Measurements from ENCODE around the gene FAM227A. TPM values are rescaled to one million over a fixed set of nuclear protein-coding genes. Genes with fewer than 3 reads are reported as not detected.

FAM227A gene
- total and polyA plus RNA-seq, 3 experiments from 2014 or later, result 0.08 to 0.92 (median 0.75) TPM

DNA sequence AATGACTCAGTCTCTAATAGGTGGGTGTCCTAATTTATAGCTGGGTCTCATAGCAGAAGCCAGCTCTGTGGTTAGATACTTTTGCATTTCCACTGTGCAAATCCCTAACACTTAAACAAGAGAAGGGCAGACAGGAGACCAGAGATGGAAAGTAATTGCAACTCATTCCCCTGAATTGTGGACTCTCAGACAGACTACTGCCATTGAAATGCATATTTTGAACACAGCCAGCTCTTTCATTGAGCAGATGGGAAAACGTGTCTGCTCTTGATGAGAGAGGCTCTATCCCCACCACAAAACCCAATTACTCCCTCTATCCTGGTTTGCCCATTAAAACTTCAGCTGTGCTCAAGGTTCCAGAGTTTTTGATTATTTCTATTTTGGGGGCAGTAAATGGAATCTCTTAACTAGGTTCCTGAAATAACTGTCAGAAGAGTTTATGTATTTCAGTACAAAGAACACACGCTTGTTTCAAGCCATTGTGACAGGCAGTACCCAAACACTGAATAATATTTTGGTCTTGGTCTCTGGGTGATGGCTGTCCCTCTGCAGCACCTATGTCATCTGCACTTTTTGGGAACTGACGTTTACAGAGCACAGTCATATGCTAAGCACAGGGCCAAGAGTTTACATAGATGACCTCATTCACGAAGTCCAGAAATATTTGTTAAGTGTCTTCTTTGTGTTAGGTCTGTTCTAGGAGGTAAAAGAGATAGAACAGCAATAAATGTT, 41.7 kb downstream of the FAM227A start:
- H3K4me3 Mint-ChIP-seq, result no peak overlapping the region
- Histone ChIP-seq H3K4me3 (ENCODE audit: low read length) (no peak overlapping the region), H3K4me1 (ENCODE audit: insufficient read depth, low read length) (no peaks in the 10 kb centered on the region), H3K27me3 (ENCODE audit: insufficient read depth, low read length, poor library complexity, severe bottlenecking) (no peaks in the 10 kb centered on the region), H3K9me3 (ENCODE audit: low read length) (no peaks in the 10 kb centered on the region), H3K36me3 (ENCODE audit: insufficient read depth, low read length) (no peaks in the 10 kb centered on the region), H3K27ac (ENCODE audit: low read depth, low read length) (no peak overlapping the region)
- POLR2A ChIA-PET, result no interaction called here
- peaks cover 0 to 22% (median 0%) of the 10 kb centered on the region in 3 donors for H3K36me3 Mint-ChIP-seq
- CTCF ChIA-PET, result no interaction called here
- H3K4me1 Mint-ChIP-seq, result no peaks in the 10 kb centered on the region
- peaks cover 20 to 31% of the 10 kb centered on the region in 2 donors for H3K27me3 Mint-ChIP-seq
- peaks cover 2 to 14% (median 10%) of the 10 kb centered on the region in 5 donors for H3K9me3 Mint-ChIP-seq
- no peak for DNase-seq
- no peak overlapping the region for H3K27ac Mint-ChIP-seq

DNA sequence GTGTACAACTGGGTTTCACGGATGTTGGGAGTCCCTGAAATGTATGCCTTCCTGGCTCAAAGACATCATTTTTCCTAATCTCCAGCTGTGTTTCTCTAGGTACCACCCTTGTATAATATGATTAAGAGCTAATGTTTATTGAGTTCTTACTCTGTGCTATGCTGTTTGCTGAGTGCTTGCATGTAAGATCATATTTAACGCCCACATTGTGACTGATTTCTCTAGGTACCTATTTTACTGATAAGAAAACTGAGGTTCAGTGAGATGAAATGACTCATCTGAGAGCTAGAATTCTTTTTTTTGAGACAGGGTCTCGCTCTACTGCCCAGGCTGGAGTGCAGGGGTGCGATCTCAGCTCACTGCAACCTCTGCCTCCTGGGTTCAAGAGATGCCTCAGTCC, 42.6 kb downstream of the FAM227A start:
- H3K4me1 Mint-ChIP-seq, result no peaks in the 10 kb centered on the region

DNA sequence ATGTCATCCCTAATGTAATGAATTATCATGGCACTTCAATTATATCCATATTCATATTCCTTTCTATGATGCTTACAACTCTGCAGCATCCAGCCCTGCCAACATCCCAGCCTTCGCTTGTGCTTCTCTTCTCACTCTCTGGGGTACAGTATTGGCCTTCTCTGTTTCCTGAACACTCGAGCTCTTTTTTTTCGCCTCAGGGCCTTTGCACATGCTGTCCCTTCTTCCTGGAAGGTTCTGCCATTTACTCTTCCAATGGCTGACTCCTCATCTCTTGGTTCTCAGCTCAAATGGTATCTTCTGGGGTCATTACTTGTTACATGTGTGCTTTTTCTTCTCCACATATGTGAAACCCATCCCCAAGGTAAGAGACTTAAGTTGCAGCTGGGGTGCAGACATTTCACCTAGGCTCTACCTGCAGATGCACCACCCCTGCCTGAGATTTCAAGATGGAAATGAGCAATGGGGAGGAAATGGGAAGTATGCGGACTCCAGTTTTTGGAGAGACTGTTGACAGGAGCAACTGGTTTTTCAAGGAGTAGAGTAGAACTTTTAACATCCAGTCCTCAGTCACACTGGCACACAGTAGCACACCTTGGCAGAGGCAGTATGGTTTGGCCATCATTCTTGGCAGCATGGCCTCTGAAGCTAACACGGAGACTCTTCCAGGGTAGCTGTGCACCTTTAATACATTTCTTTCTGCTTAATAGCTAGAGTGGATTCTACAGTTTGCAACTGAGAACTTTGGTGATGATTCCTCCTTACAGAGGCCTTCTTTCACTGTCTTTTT, 43.8 kb downstream of the FAM227A start:
- Mint-ChIP-seq H3K4me1 (no peaks in the 10 kb centered on the region), H3K27ac (no peak overlapping the region), H3K4me3 (no peak overlapping the region), H3K9me3 (peaks cover 0 to 2% (median 0%) of the 10 kb centered on the region in 5 donors), H3K36me3 (peaks cover 0 to 12% (median 0%) of the 10 kb centered on the region in 3 donors), H3K27me3 (peaks cover 12 to 17% of the 10 kb centered on the region in 2 donors)
- Histone ChIP-seq H3K27me3 (ENCODE audit: insufficient read depth, low read length, poor library complexity, severe bottlenecking) (no peaks in the 10 kb centered on the region), H3K4me1 (ENCODE audit: insufficient read depth, low read length) (no peaks in the 10 kb centered on the region), H3K27ac (ENCODE audit: low read depth, low read length) (no peak overlapping the region), H3K9me3 (ENCODE audit: low read length) (no peaks in the 10 kb centered on the region), H3K4me3 (ENCODE audit: low read length) (no peak overlapping the region), H3K36me3 (ENCODE audit: insufficient read depth, low read length) (no peaks in the 10 kb centered on the region)
- DNase-seq, result no peak
- CTCF ChIA-PET, result no interaction called here
- POLR2A ChIA-PET, result no interaction called here

More for the DNA sequence above, 42.6 kb downstream of the FAM227A start:
- no peak overlapping the region for H3K4me3 ChIP-seq (ENCODE audit: low read length)
- Mint-ChIP-seq H3K4me3 (no peak overlapping the region), H3K27ac (no peak overlapping the region), H3K36me3 (peaks cover 0 to 19% (median 0%) of the 10 kb centered on the region in 3 donors), H3K9me3 (peaks cover 2 to 11% (median 7%) of the 10 kb centered on the region in 5 donors), H3K27me3 (peaks cover 14 to 26% of the 10 kb centered on the region in 2 donors)
- DNase-seq, result no peak
- H3K4me1 ChIP-seq (ENCODE audit: insufficient read depth, low read length), result no peaks in the 10 kb centered on the region
- POLR2A ChIA-PET, result no interaction called here
- no peaks in the 10 kb centered on the region for H3K9me3 ChIP-seq (ENCODE audit: low read length)
- CTCF ChIA-PET, result no interaction called here
- no peaks in the 10 kb centered on the region for H3K27me3 ChIP-seq (ENCODE audit: insufficient read depth, low read length, poor library complexity, severe bottlenecking)
- H3K36me3 ChIP-seq (ENCODE audit: insufficient read depth, low read length), result no peaks in the 10 kb centered on the region
- no peak overlapping the region for H3K27ac ChIP-seq (ENCODE audit: low read depth, low read length)

DNA sequence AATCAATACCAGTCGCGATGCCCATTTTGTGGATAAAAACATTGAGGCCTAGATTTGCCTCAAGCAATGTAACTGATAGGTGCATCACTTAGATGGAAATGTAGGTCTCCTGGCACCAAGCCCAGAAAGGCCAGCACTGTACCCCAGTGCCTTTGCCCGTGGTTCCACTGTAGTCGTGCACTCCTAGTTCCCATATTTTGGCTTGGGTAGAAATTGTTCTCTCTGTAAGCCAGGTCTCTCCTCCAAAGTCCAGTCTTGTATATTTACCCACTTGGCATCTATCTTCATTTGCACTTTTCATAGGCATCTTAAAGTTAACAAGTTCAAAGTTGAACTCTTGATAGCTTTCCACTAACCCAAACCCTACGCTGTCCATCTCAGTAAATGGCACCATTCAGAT, 44.6 kb downstream of the FAM227A start:
- H3K4me1 Mint-ChIP-seq, result no peaks in the 10 kb centered on the region
- Histone ChIP-seq H3K9me3 (ENCODE audit: low read length) (no peaks in the 10 kb centered on the region), H3K4me3 (ENCODE audit: low read length) (no peak overlapping the region), H3K27me3 (ENCODE audit: insufficient read depth, low read length, poor library complexity, severe bottlenecking) (no peaks in the 10 kb centered on the region), H3K4me1 (ENCODE audit: insufficient read depth, low read length) (no peaks in the 10 kb centered on the region), H3K36me3 (ENCODE audit: insufficient read depth, low read length) (no peaks in the 10 kb centered on the region), H3K27ac (ENCODE audit: low read depth, low read length) (no peak overlapping the region)
- ChIA-PET POLR2A (no interaction called here), CTCF (no interaction called here)
- peaks cover 10 to 11% of the 10 kb centered on the region in 2 donors for H3K27me3 Mint-ChIP-seq
- H3K27ac Mint-ChIP-seq, result no peak overlapping the region
- no peaks in the 10 kb centered on the region for H3K9me3 Mint-ChIP-seq
- peaks cover 0 to 8% (median 0%) of the 10 kb centered on the region in 3 donors for H3K36me3 Mint-ChIP-seq
- H3K4me3 Mint-ChIP-seq, result no peak overlapping the region
- no peak for DNase-seq

DNA sequence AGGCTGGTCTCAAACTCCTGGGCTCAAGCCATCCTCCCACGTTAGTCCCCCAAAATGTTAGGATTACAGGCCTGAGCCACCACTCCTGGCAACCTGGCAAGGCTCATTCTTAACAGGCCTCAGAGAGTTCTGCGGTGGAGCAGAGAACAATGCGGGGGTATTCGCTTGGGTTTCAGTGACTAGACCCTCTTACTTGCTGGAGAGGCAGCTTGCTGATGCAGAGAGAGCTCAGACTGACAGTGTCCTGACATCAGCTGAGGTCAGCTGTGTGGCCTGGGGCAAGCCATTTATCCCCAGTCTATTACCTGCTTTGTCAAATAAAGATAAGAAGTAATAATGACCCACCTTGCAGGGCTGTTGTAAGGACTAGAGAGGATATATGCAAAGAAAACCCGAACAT, 46.0 kb downstream of the FAM227A start:
- Histone ChIP-seq H3K36me3 (ENCODE audit: insufficient read depth, low read length) (no peaks in the 10 kb centered on the region), H3K4me1 (ENCODE audit: insufficient read depth, low read length) (no peaks in the 10 kb centered on the region), H3K4me3 (ENCODE audit: low read length) (no peak overlapping the region), H3K27ac (ENCODE audit: low read depth, low read length) (no peak overlapping the region), H3K27me3 (ENCODE audit: insufficient read depth, low read length, poor library complexity, severe bottlenecking) (no peaks in the 10 kb centered on the region), H3K9me3 (ENCODE audit: low read length) (no peaks in the 10 kb centered on the region)
- peaks cover 0 to under 1% (median 0%) of the 10 kb centered on the region in 3 donors for H3K36me3 Mint-ChIP-seq
- H3K27me3 Mint-ChIP-seq, result peaks cover 8 to 11% of the 10 kb centered on the region in 2 donors
- POLR2A ChIA-PET, result no interaction called here
- H3K27ac Mint-ChIP-seq, result peak overlapping the region in 1 of 8 donors; percentile 60
- H3K4me1 Mint-ChIP-seq, result no peaks in the 10 kb centered on the region
- no peak for DNase-seq
- CTCF ChIA-PET, result no interaction called here
- no peaks in the 10 kb centered on the region for H3K9me3 Mint-ChIP-seq
- H3K4me3 Mint-ChIP-seq, result no peak overlapping the region

DNA sequence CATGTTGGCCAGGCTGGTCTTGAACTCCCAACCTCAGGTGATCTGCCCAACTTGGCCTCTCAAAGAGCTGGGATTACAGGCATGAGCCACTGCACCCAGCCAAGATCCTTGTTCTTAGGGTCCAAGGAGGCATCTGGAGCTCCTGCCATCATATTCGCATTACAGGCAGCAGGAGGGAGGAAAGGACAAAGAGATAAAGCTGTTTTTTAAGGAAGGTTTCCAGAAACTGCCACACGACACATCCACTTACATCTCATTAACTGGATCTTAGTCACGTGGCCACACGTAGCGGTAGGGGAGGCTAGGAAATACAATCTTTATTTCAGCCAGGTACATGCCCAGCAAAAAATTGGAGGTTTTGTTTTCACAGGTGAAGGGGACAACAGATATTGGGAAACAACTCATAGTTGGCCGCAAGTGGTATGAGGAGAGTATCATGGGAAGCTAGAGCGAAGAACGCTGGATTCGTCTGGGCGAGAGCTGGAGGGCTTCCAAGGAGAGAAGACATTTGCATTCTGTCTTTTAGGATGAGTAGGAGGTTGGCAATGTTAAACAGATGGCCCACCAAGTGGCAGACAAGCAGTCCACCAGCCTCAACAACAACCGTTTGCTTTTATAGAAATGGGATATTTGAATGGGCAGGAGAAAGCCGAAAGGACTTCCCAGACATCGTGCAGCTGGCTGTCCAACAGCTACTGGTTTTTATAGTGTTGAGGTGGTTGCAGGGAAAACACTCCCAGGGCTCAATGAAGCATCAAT, 47.0 kb downstream of the FAM227A start:
- no peak overlapping the region for H3K4me3 ChIP-seq (ENCODE audit: low read length)
- H3K27me3 Mint-ChIP-seq, result peaks cover 10 to 11% of the 10 kb centered on the region in 2 donors
- no peaks in the 10 kb centered on the region for H3K27me3 ChIP-seq (ENCODE audit: insufficient read depth, low read length, poor library complexity, severe bottlenecking)
- H3K27ac ChIP-seq (ENCODE audit: low read depth, low read length), result no peak overlapping the region
- H3K9me3 Mint-ChIP-seq, result no peaks in the 10 kb centered on the region
- CTCF ChIA-PET, result no interaction called here
- no peak overlapping the region for H3K27ac Mint-ChIP-seq
- H3K4me3 Mint-ChIP-seq, result no peak overlapping the region
- H3K36me3 Mint-ChIP-seq, result no peaks in the 10 kb centered on the region
- no peaks in the 10 kb centered on the region for H3K36me3 ChIP-seq (ENCODE audit: insufficient read depth, low read length)
- H3K4me1 Mint-ChIP-seq, result no peaks in the 10 kb centered on the region
- no peaks in the 10 kb centered on the region for H3K4me1 ChIP-seq (ENCODE audit: insufficient read depth, low read length)
- H3K9me3 ChIP-seq (ENCODE audit: low read length), result no peaks in the 10 kb centered on the region
- POLR2A ChIA-PET, result no interaction called here
- DNase-seq, result no peak

DNA sequence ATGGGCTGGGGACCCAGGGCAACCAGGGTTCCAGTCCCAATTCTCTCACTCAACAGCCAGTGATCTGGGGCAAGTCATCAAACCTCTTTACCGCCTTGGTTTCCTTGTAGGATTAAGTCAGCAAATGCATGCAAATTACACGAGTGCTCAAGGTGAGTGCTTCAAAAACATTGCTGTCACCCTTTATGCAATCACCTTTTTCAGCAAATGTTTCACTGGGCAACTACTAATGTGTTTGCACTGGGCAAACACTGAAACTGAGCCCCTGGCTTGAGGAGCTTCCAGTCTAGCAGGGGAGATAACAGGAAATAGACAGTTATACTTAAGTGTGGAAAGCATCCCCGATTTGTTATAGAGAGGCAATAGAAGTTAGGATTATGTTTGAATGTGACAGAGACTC, 48.5 kb downstream of the FAM227A start:
- Histone ChIP-seq H3K27me3 (ENCODE audit: insufficient read depth, low read length, poor library complexity, severe bottlenecking) (no peaks in the 10 kb centered on the region), H3K4me3 (ENCODE audit: low read length) (no peak overlapping the region), H3K36me3 (ENCODE audit: insufficient read depth, low read length) (no peaks in the 10 kb centered on the region), H3K4me1 (ENCODE audit: insufficient read depth, low read length) (no peaks in the 10 kb centered on the region), H3K27ac (ENCODE audit: low read depth, low read length) (no peak overlapping the region), H3K9me3 (ENCODE audit: low read length) (no peaks in the 10 kb centered on the region)
- ChIA-PET CTCF (no interaction called here), POLR2A (no interaction called here)
- Mint-ChIP-seq H3K27ac (no peak overlapping the region), H3K27me3 (peaks cover 11 to 12% of the 10 kb centered on the region in 2 donors), H3K4me3 (no peak overlapping the region), H3K4me1 (no peaks in the 10 kb centered on the region), H3K36me3 (no peaks in the 10 kb centered on the region), H3K9me3 (no peaks in the 10 kb centered on the region)
- no peak for DNase-seq

DNA sequence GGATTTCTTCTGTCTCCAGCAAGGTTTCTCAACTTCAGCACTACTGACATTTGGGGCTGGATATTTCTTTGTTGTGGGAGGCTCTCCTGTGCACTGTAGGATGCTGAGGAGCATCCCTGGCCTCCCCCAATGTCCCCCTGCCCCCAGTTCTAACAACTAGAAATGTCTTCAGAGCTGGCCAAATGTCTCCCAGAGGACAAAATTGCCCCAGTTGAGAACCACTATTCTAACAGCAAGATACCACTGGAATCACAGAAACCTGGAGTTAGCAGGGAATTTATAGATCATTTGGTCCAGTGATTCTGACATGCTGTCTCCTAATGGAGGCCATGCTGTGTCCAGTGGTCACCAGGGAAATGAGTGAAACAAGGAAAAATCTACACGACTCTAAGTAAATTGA, 54.0 kb downstream of the FAM227A start:
- ChIA-PET CTCF (no interaction called here), POLR2A (no interaction called here)
- Histone ChIP-seq H3K4me3 (ENCODE audit: low read length) (no peak overlapping the region), H3K9me3 (ENCODE audit: low read length) (no peaks in the 10 kb centered on the region), H3K4me1 (ENCODE audit: insufficient read depth, low read length) (no peaks in the 10 kb centered on the region), H3K27ac (ENCODE audit: low read depth, low read length) (no peak overlapping the region), H3K27me3 (ENCODE audit: insufficient read depth, low read length, poor library complexity, severe bottlenecking) (no peaks in the 10 kb centered on the region), H3K36me3 (ENCODE audit: insufficient read depth, low read length) (no peaks in the 10 kb centered on the region)
- H3K27ac Mint-ChIP-seq, result no peak overlapping the region
- H3K4me1 Mint-ChIP-seq, result no peaks in the 10 kb centered on the region
- H3K27me3 Mint-ChIP-seq, result peaks cover 10 to 22% of the 10 kb centered on the region in 2 donors
- no peak overlapping the region for H3K4me3 Mint-ChIP-seq
- H3K36me3 Mint-ChIP-seq, result no peaks in the 10 kb centered on the region
- H3K9me3 Mint-ChIP-seq, result no peaks in the 10 kb centered on the region
- DNase-seq, result no peak

Data from CD8-positive, alpha-beta memory T cell (primary cell).